ENCODE measurements around the gene GNAL.

Gene GNAL

GRCh38 chr18:11925800-11926481 is 236.9 kb downstream of the GNAL start:
- DNase-seq (ENCODE audit: low read depth) = no peak
- TF ChIP-seq POLR2A (IDR thresholded peaks at IDR 0.05; ENCODE audit: extremely low read depth, insufficient read length) (no peak), MAX (IDR thresholded peaks at IDR 0.05; ENCODE audit: low read depth, low read length) (no peak), MYC (IDR thresholded peaks at IDR 0.05; ENCODE audit: low read depth, low read length) (no peak)
- TF ChIP-seq, protein P1, sequence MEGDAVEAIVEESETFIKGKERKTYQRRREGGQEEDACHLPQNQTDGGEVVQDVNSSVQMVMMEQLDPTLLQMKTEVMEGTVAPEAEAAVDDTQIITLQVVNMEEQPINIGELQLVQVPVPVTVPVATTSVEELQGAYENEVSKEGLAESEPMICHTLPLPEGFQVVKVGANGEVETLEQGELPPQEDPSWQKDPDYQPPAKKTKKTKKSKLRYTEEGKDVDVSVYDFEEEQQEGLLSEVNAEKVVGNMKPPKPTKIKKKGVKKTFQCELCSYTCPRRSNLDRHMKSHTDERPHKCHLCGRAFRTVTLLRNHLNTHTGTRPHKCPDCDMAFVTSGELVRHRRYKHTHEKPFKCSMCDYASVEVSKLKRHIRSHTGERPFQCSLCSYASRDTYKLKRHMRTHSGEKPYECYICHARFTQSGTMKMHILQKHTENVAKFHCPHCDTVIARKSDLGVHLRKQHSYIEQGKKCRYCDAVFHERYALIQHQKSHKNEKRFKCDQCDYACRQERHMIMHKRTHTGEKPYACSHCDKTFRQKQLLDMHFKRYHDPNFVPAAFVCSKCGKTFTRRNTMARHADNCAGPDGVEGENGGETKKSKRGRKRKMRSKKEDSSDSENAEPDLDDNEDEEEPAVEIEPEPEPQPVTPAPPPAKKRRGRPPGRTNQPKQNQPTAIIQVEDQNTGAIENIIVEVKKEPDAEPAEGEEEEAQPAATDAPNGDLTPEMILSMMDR (IDR thresholded peaks at IDR 0.05; ENCODE audit: low read depth, low read length) = no peak
- H3K4me3 ChIP-seq (ENCODE audit: low read depth, low read length) = no peak overlapping the region

GRCh38 chr18:11927497-11927896 is 238.4 kb downstream of the GNAL start:
- no peak for DNase-seq (ENCODE audit: low read depth)
- TF ChIP-seq, protein P1 (IDR thresholded peaks at IDR 0.05; ENCODE audit: low read depth, low read length) = no peak
- TF ChIP-seq MAX (IDR thresholded peaks at IDR 0.05; ENCODE audit: low read depth, low read length) (no peak), MYC (IDR thresholded peaks at IDR 0.05; ENCODE audit: low read depth, low read length) (no peak), POLR2A (IDR thresholded peaks at IDR 0.05; ENCODE audit: extremely low read depth, insufficient read length) (no peak)
- no peak overlapping the region for H3K4me3 ChIP-seq (ENCODE audit: low read depth, low read length)

DNA sequence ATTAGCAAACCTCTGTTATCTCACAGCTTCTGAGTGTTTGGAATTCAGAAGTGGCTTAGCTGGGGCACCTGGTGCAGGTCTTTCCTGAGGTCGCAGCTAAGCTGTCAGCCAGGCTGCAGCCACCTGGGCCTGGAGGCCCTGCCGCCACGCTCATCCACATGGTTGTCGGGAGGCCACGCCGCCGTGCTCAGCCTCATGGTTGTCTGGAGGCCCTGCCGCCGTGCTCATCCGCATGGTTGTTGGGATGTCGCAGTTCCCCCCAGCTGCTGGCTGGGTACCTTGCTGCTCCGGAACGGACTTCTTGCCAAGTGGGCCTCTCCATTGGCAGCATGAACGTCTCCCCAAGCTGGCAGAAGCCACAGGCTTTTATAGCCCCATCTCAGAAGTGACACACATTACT is 243.3 kb downstream of the GNAL start:
- no peak overlapping the region for H3K4me3 ChIP-seq (ENCODE audit: low read depth, low read length)
- TF ChIP-seq MAX (IDR thresholded peaks at IDR 0.05; ENCODE audit: low read depth, low read length) (no peak), POLR2A (IDR thresholded peaks at IDR 0.05; ENCODE audit: extremely low read depth, insufficient read length) (no peak), MYC (IDR thresholded peaks at IDR 0.05; ENCODE audit: low read depth, low read length) (no peak)
- TF ChIP-seq, protein P1 (IDR thresholded peaks at IDR 0.05; ENCODE audit: low read depth, low read length) = no peak
- DNase-seq (ENCODE audit: low read depth) = no peak

Measured in NB4 (cell line).